Stimulated activated CD4-positive, alpha-beta T cell treated with anti-CD3 and anti-CD28 coated beads, Interleukin-2, amount 100 ng/mL, for 48 hours (primary cell): ENCODE data around the gene ACTR1B.
"Not testable (repeated sequence)": the region's sequence is repeated elsewhere in the genome, so short reads cannot be mapped to it uniquely, and the experiment has no call there.

Source experiments
- DNase-seq, 2 donors: peaks; one replicate each; pipeline ENCODE4 v3.0.0-alpha.2; 2020

The ACTR1B gene

GRCh38 chr2:97688062-97688827 is 24.4 kb upstream of the ACTR1B start:
- no peak for DNase-seq

- not testable (repeated sequence) for DNase-seq
These were observed 23.4 kb upstream of the ACTR1B start for GRCh38 chr2:97687235-97687634.

- no peak for DNase-seq
These were observed 14.5 kb upstream of the ACTR1B start for GRCh38 chr2:97678298-97678697.

- DNase-seq = no peak
These were observed 13.6 kb upstream of the ACTR1B start for GRCh38 chr2:97677480-97677879.

- DNase-seq = no peak
These were observed 12.8 kb upstream of the ACTR1B start for GRCh38 chr2:97676620-97677019.

- no peak for DNase-seq
These were observed 11.7 kb upstream of the ACTR1B start for GRCh38 chr2:97675430-97676113.

- DNase-seq = peak in 1 of 2 donors; percentile 23
These were observed 10.1 kb upstream of the ACTR1B start for GRCh38 chr2:97673915-97674283.

GRCh38 chr2:97673182-97673914 is 9.5 kb upstream of the ACTR1B start:
- DNase-seq = no peak

GRCh38 chr2:97672606-97673140 is 8.8 kb upstream of the ACTR1B start:
- not testable (repeated sequence) for DNase-seq

- no peak for DNase-seq
These were observed 7.7 kb upstream of the ACTR1B start for GRCh38 chr2:97671526-97671925.

GRCh38 chr2:97670471-97670870 is 6.6 kb upstream of the ACTR1B start:
- DNase-seq = no peak

- no peak for DNase-seq
These were observed 5.6 kb upstream of the ACTR1B start, which contains the start of gene C2orf92 for GRCh38 chr2:97669448-97669847. Gene C2orf92, plus strand, starts transcription at chr2:97669713. Its CDS starts 76 bp downstream, at chr2:97669789.

GRCh38 chr2:97664636-97664970 is 759 bp upstream of the ACTR1B start:
- DNase-seq = peak in 1 of 2 donors; percentile 20

GRCh38 chr2:97663626-97663961 is 250 bp downstream of the ACTR1B start:
- DNase-seq = no peak

GRCh38 chr2:97662895-97663625 is 784 bp downstream of the ACTR1B start:
- peak; percentile 69 to 75 for DNase-seq

GRCh38 chr2:97662386-97662894 is 1.4 kb downstream of the ACTR1B start:
- DNase-seq = no peak

- no peak for DNase-seq
These were observed 1.9 kb downstream of the ACTR1B start for GRCh38 chr2:97661927-97662326.

GRCh38 chr2:97660775-97661389 is 3.0 kb downstream of the ACTR1B start:
- DNase-seq = no peak

- DNase-seq = no peak
These were observed 3.6 kb downstream of the ACTR1B start for GRCh38 chr2:97660044-97660774.

- no peak for DNase-seq
These were observed 4.4 kb downstream of the ACTR1B start for GRCh38 chr2:97659256-97660043.
